Activated effector memory CD4-positive, alpha-beta T cell treated with Interleukin-2 at 50 U/mL for 16 hours (primary cell): ENCODE results near the gene HS3ST1.

ENCODE experiments used
- DNase-seq: peaks from one replicate; pipeline ENCODE4 v3.0.0-alpha.2; 2020

HS3ST1 gene

GRCh38 chr4:11428231-11428898, at the start of gene HS3ST1:
Gene HS3ST1 (minus strand): TSS chr4:11428894. CDS start chr4:11400005, 28,889 bp downstream.
- DNase-seq = no peak

GRCh38 chr4:11475871-11476270, 47.2 kb upstream of the HS3ST1 start:
- DNase-seq = no peak

- DNase-seq = no peak
These were observed 45.5 kb upstream of the HS3ST1 start for GRCh38 chr4:11474146-11474545.

GRCh38 chr4:11472535-11472934, 43.8 kb upstream of the HS3ST1 start:
- no peak for DNase-seq

GRCh38 chr4:11471618-11472017, 42.9 kb upstream of the HS3ST1 start:
- peak; percentile 35 for DNase-seq

GRCh38 chr4:11471046-11471441, 42.4 kb upstream of the HS3ST1 start:
- no peak for DNase-seq

- DNase-seq = no peak
These were observed 41.8 kb upstream of the HS3ST1 start for GRCh38 chr4:11470438-11471045.

GRCh38 chr4:11469650-11470437, 41.1 kb upstream of the HS3ST1 start:
- no peak for DNase-seq

- DNase-seq = no peak
These were observed 40.2 kb upstream of the HS3ST1 start for GRCh38 chr4:11468901-11469300.

- no peak for DNase-seq
These were observed 39.2 kb upstream of the HS3ST1 start for GRCh38 chr4:11467931-11468330.

- no peak for DNase-seq
These were observed 35.0 kb upstream of the HS3ST1 start for GRCh38 chr4:11463707-11464106.

GRCh38 chr4:11456401-11456800, 27.7 kb upstream of the HS3ST1 start:
- DNase-seq = no peak

- no peak for DNase-seq
These were observed 26.6 kb upstream of the HS3ST1 start for GRCh38 chr4:11455201-11455835.

- no peak for DNase-seq
These were observed 23.0 kb upstream of the HS3ST1 start for GRCh38 chr4:11451716-11452115.

- no peak for DNase-seq
These were observed 17.6 kb upstream of the HS3ST1 start for GRCh38 chr4:11446155-11446811.

- no peak for DNase-seq
These were observed 12.5 kb upstream of the HS3ST1 start for GRCh38 chr4:11441194-11441556.

- no peak for DNase-seq
These were observed 11.9 kb upstream of the HS3ST1 start for GRCh38 chr4:11440481-11441193.

- no peak for DNase-seq
These were observed 11.1 kb upstream of the HS3ST1 start for GRCh38 chr4:11439836-11440235.

- DNase-seq = no peak
These were observed 10.0 kb upstream of the HS3ST1 start for GRCh38 chr4:11438647-11439046.

GRCh38 chr4:11436673-11437072, 8.0 kb upstream of the HS3ST1 start:
- DNase-seq = no peak

GRCh38 chr4:11436084-11436483, 7.4 kb upstream of the HS3ST1 start:
- no peak for DNase-seq

GRCh38 chr4:11435557-11435956, 6.9 kb upstream of the HS3ST1 start:
- DNase-seq = no peak
